HEK293T (cell line): Measurements from ENCODE around the gene TMEM208.

Experiments
- ARNT ChIP-seq: fragments of 450-650 bp; IDR thresholded peaks from 2 replicates; pipeline ENCODE4 v1.6.1; 2017; ENCODE audit warnings: mild to moderate bottlenecking
- ZNF384 ChIP-seq: fragments of 450-650 bp; IDR thresholded peaks from 2 replicates; pipeline ENCODE4 v1.6.1; 2016

DNA sequence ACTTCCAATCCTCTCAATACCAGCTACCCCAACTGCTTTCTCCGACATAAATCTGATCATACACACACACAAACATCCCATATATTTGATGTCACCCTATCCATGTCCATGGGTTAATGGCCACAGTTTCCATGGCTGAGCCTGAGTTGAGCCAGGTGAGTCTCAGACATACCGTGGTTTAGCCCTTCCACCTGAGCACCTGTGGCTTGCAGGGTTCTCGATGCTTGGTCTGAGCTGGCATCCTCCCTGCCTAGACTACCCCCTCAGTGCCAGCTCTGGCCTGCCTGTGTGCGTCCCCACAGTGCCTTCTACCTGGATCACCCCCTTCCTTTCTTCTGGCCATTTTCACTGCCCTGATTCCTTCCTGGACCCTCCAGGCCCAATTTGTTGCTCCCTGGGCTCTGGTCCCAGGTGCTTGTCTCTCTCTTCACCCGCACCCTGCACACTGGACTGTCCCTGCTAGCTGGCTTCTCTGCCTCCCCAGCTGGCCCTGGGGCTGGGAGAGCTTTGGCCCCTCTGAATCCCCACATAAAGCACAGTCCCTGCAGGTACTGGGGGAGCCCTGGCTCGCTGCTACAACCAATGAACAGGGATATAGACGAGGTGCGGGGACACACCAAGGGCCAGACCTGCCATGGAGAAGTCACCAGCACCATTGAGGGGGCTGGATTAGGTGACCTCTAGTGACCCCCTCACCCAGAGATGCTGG is 20.6 kb upstream of the TMEM208 start:
- TF ChIP-seq ZNF384 (no peak), ARNT (no peak)
